RWPE2 (cell line): ENCODE results near the gene RHBDD2.
"Not testable (repeated sequence)": the region's sequence is repeated elsewhere in the genome, so short reads cannot be mapped to it uniquely, and the experiment has no call there.

ENCODE experiments used
- ATAC-seq: fragments of 200-7000 bp; cut with Tn5 transposase; 3 replicates; pipeline ENCODE4 v1.9.1; 2021; ENCODE audit warnings: low read depth
- DNase-seq: peaks from one replicate; pipeline ENCODE4 v3.0.0-alpha.2; 2020; ENCODE audit warnings: low spot score
- H3K27ac ChIP-seq: fragments of 450-650 bp; 2 replicates; pipeline ENCODE4 v1.5.1; 2017; ENCODE audit warnings: mild to moderate bottlenecking; ENCODE audit not compliant: poor library complexity, severe bottlenecking
- H3K27me3 ChIP-seq: fragments of 250-450 bp; sonication (Bioruptor Pico); 2 replicates; pipeline ENCODE4 v1.5.1; 2021; ENCODE audit warnings: mild to moderate bottlenecking, moderate library complexity; ENCODE audit not compliant: insufficient read depth, poor library complexity, severe bottlenecking
- H3K36me3 ChIP-seq: fragments of 250-450 bp; sonication (Bioruptor Pico); 2 replicates; pipeline ENCODE4 v1.5.1; 2020; ENCODE audit warnings: low read depth, mild to moderate bottlenecking, moderate library complexity
- H3K4me1 ChIP-seq: fragments of 250-450 bp; sonication (Bioruptor Pico); 2 replicates; pipeline ENCODE4 v1.5.1; 2021; ENCODE audit warnings: mild to moderate bottlenecking, moderate library complexity; ENCODE audit not compliant: insufficient read depth, poor library complexity, severe bottlenecking
- H3K4me3 ChIP-seq: fragments of 250-450 bp; sonication (Bioruptor Pico); 2 replicates; pipeline ENCODE4 v1.5.1; 2021; ENCODE audit warnings: mild to moderate bottlenecking, moderate library complexity; ENCODE audit not compliant: severe bottlenecking
- H3K9me3 ChIP-seq: fragments of 250-450 bp; sonication (Bioruptor Pico); 2 replicates; pipeline ENCODE4 v1.5.1; 2021; ENCODE audit warnings: mild to moderate bottlenecking, moderate library complexity; ENCODE audit not compliant: severe bottlenecking
- TF ChIP-seq, protein P1 (sequence below): fragments of 450-650 bp; IDR thresholded peaks from one replicate; pipeline ENCODE4 v1.5.1; 2017; ENCODE audit warnings: mild to moderate bottlenecking, moderate library complexity; ENCODE audit not compliant: poor library complexity, severe bottlenecking

The RHBDD2 gene

DNA sequence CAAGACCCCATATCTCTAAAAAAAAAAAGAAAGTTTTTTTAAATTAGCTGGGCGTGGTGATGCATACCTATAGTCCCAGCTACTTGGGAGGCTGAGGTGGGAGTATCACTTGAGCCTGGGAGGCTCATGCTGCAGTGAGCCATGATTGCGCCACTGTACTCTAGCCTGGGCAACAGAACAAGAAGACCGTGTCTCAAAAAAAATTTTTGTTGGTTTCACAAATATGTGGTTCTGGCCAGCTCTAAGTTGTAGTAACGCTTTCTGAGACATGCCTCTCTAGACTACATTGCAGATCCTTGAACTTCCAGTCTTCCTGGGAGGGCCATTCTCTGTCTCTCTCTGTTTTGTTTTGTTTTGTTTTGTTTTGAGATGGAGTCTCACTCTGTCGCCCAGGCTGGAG lies 24.6 kb upstream of the RHBDD2 start:
- ATAC-seq = no peak
- Histone ChIP-seq H3K9me3 (no peaks in the 10 kb centered on the region), H3K27ac (no peak overlapping the region), H3K4me3 (no peak overlapping the region), H3K4me1 (no peaks in the 10 kb centered on the region), H3K36me3 (no peaks in the 10 kb centered on the region), H3K27me3 (no peaks in the 10 kb centered on the region)
- TF ChIP-seq, protein P1, sequence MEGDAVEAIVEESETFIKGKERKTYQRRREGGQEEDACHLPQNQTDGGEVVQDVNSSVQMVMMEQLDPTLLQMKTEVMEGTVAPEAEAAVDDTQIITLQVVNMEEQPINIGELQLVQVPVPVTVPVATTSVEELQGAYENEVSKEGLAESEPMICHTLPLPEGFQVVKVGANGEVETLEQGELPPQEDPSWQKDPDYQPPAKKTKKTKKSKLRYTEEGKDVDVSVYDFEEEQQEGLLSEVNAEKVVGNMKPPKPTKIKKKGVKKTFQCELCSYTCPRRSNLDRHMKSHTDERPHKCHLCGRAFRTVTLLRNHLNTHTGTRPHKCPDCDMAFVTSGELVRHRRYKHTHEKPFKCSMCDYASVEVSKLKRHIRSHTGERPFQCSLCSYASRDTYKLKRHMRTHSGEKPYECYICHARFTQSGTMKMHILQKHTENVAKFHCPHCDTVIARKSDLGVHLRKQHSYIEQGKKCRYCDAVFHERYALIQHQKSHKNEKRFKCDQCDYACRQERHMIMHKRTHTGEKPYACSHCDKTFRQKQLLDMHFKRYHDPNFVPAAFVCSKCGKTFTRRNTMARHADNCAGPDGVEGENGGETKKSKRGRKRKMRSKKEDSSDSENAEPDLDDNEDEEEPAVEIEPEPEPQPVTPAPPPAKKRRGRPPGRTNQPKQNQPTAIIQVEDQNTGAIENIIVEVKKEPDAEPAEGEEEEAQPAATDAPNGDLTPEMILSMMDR = no peak
- no peak for DNase-seq

DNA sequence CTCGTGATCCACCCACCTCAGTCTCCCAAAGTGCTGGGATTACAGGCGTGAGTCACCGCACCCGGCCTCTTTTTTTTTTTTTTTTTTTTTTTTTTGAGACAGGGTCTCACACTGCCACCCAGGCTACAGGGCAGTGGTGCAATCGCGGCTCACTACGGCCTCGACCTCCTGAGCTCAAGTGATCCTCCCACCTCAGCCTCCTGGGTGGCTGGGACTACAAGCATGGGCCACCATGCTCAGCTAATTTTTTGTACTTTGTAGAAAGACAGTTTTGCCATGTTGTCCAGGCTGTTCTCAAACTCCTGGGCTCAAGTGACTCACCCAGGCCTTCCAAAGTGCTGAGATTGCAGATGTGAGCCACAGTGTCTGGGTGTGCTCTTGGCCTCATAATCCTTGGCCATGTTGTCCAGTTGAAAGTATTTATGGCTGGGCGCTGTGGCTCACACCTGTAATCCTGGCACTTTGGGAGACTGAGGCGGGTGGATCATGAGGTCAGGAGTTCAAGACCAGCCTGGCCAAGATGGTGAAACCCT lies 24.0 kb upstream of the RHBDD2 start:
- not testable (repeated sequence) for H3K36me3 ChIP-seq, H3K4me1 ChIP-seq, ATAC-seq, H3K27me3 ChIP-seq, H3K9me3 ChIP-seq, H3K4me3 ChIP-seq, H3K27ac ChIP-seq, DNase-seq

DNA sequence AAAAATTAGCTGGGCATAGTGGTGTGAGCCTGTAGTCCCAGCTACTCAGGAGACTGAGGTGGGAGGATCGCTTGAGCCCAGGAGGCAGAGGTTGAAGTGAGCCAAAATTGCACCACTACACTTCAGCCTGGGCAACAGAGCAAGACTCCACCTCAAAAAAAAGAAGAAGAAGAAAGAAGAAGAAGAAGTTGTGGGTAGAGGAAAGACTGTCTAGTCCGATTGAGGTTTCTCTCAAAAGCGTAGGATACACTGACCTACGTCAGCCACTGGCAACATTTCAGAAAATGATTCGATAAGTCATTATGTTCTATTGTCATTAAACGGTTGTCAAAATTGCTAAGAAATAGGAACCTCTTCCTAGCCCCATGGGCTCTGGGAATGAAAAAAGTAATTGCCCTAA lies 22.3 kb upstream of the RHBDD2 start:
- TF ChIP-seq, protein P1 = no peak
- no peak overlapping the region for H3K4me3 ChIP-seq
- no peaks in the 10 kb centered on the region for H3K4me1 ChIP-seq
- no peak overlapping the region for H3K27ac ChIP-seq
- DNase-seq (no peak), ATAC-seq (no peak)
- no peaks in the 10 kb centered on the region for H3K27me3 ChIP-seq
- H3K9me3 ChIP-seq = no peaks in the 10 kb centered on the region
- no peaks in the 10 kb centered on the region for H3K36me3 ChIP-seq

DNA sequence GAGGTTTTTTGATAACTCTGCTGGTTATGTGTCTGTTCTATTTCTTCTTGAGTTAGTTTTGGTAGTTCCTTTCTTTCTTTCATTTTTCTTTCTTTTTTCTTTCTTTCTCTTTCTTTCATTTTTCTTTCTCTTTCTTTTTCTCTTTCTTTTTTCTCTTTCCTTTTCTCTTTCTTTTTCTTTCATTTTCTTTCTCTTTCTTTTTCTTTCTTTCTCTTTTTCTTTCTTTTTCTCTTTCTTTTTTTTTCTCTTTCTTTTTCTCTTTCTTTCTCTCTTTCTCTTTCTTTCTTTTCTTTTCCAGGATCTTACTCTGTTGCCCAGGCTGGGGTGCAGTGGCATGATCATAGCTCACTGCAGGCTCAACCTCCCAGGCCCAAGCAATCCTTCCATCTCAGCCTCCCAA lies 20.4 kb upstream of the RHBDD2 start:
- no peak for DNase-seq
- H3K9me3 ChIP-seq = no peaks in the 10 kb centered on the region
- no peaks in the 10 kb centered on the region for H3K27me3 ChIP-seq
- ATAC-seq = no peak
- no peak overlapping the region for H3K4me3 ChIP-seq
- H3K4me1 ChIP-seq = no peaks in the 10 kb centered on the region
- TF ChIP-seq, protein P1 = no peak
- no peak overlapping the region for H3K27ac ChIP-seq
- H3K36me3 ChIP-seq = no peaks in the 10 kb centered on the region

DNA sequence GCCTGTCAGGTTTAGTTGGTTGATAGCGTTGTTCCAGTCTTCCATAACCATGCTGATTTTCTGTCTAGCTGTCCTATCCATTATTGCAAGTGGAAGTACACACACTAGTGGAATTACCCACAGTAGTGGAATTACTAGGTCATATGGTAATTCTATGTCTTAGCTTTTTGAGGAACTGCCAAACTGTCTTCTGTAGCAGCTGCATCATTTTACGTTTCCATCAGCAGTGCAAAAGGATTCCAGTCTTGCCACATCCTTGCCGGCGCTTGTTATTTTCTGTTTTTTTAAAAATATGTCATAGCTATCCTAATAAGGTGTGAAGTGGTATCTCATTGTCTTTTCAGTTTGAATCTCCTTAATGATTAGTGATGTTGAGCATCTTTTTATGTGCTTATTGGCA lies 17.2 kb upstream of the RHBDD2 start:
- no peaks in the 10 kb centered on the region for H3K36me3 ChIP-seq
- TF ChIP-seq, protein P1 = no peak
- H3K4me1 ChIP-seq = no peaks in the 10 kb centered on the region
- no peak overlapping the region for H3K4me3 ChIP-seq
- no peaks in the 10 kb centered on the region for H3K27me3 ChIP-seq
- H3K9me3 ChIP-seq = no peaks in the 10 kb centered on the region
- no peak for ATAC-seq
- no peak overlapping the region for H3K27ac ChIP-seq
- no peak for DNase-seq

DNA sequence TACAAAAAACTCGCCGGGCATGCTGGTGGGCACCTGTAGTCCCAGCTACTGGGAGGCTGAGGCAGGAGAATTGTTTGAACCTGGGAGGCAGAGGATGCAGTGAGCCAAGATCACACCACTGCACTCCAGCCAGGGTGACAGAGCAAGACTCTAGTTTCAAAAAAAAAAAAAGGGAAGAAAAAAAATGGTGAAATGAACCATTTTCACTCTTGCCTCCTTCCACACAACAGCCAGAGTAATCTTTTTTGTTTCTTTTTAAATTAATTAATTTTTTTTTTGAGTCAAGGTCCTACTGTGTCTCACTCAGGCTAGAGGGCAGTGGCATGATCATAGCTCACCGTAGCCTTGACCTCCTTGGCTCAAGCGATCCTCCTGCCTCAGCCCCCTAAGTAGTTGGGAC lies 14.6 kb upstream of the RHBDD2 start:
- not testable (repeated sequence) for ATAC-seq, H3K27me3 ChIP-seq, H3K36me3 ChIP-seq

More for the DNA sequence above, 14.6 kb upstream of the RHBDD2 start:
- not testable (repeated sequence) for H3K27ac ChIP-seq, DNase-seq, H3K4me1 ChIP-seq, H3K4me3 ChIP-seq, H3K9me3 ChIP-seq
